SU-DHL-6 (cell line): ENCODE data around the gene MAPK12.

Experiments used
- H2AFZ ChIP-seq: fragments of 200-600 bp; sonication (generic); 2 replicates; pipeline ENCODE4 v1.6.1; 2014; ENCODE audit warnings: low read depth, mild to moderate bottlenecking, moderate library complexity, mixed read lengths, antibody characterized with exemption, low read length; ENCODE audit not compliant: severe bottlenecking
- H3F3A ChIP-seq: fragments of 200-600 bp; shearing (Covaris generic); 2 replicates; pipeline ENCODE4 v1.6.0; 2016; ENCODE audit warnings: antibody characterized with exemption, mild to moderate bottlenecking; ENCODE audit not compliant: insufficient read depth
- H3K27ac ChIP-seq: fragments of 200-600 bp; sonication (generic); 2 replicates; pipeline ENCODE4 v1.5.1; 2016; ENCODE audit warnings: low read depth, mild to moderate bottlenecking, low read length, moderate library complexity, mixed read lengths
- H3K27me3 ChIP-seq: fragments of 200-600 bp; sonication (generic), shearing (Covaris generic); 2 replicates; pipeline ENCODE4 v1.6.0; 2014; ENCODE audit warnings: mild to moderate bottlenecking, low read length
- H3K36me3 ChIP-seq: fragments of 200-600 bp; sonication (generic); 2 replicates; pipeline ENCODE4 v1.6.1; 2014; ENCODE audit warnings: mild to moderate bottlenecking, low read length, mixed read lengths
- H3K4me2 ChIP-seq: fragments of 300-600, 200-600 bp; shearing (Covaris generic), sonication (generic); 2 replicates; pipeline ENCODE4 v1.6.0; 2014; ENCODE audit warnings: low read length, low read depth, mild to moderate bottlenecking; ENCODE audit not compliant: poor library complexity, severe bottlenecking
- H3K4me3 ChIP-seq: fragments of 200-600 bp; sonication (generic); 2 replicates; pipeline ENCODE4 v1.5.1; 2014; ENCODE audit warnings: antibody characterized with exemption, low read length, mild to moderate bottlenecking, mixed read lengths; ENCODE audit not compliant: insufficient read depth, poor library complexity, severe bottlenecking
- H3K79me2 ChIP-seq: fragments of 200-600 bp; sonication (generic); 2 replicates; pipeline ENCODE4 v1.6.1; 2014; ENCODE audit warnings: mild to moderate bottlenecking, low read length, moderate library complexity; ENCODE audit not compliant: insufficient read depth
- H3K9ac ChIP-seq: fragments of 200-600 bp; sonication (generic); 2 replicates; pipeline ENCODE4 v1.7.0; 2014; ENCODE audit warnings: mild to moderate bottlenecking, low read length
- H3K9me2 ChIP-seq: fragments of 200-600 bp; sonication (generic); replicated peaks from 2 replicates; pipeline ENCODE4 v1.6.1; 2014; ENCODE audit warnings: low read length; ENCODE audit not compliant: insufficient read depth
- H3K9me3 ChIP-seq: fragments of 200-600 bp; sonication (generic); 2 replicates; pipeline ENCODE4 v1.6.1; 2014; ENCODE audit warnings: low read length, mixed read lengths; ENCODE audit not compliant: insufficient read depth
- H4K20me1 ChIP-seq: fragments of 200-600 bp; sonication (generic); 2 replicates; pipeline ENCODE4 v1.6.1; 2014; ENCODE audit warnings: low read depth, mild to moderate bottlenecking, antibody characterized with exemption, low read length, moderate library complexity, mixed read lengths
- CTCF ChIP-seq: fragments of 200-600 bp; sonication (generic); IDR thresholded peaks from one replicate; pipeline ENCODE4 v1.5.1; 2017; ENCODE audit warnings: antibody characterized with exemption, mild to moderate bottlenecking, low read length, moderate library complexity; ENCODE audit not compliant: insufficient read depth, poor library complexity, severe bottlenecking
- EZH2phosphoT487 ChIP-seq: fragments of 200-600 bp; sonication (generic), shearing (Covaris generic); conservative IDR thresholded peaks from 2 replicates; pipeline ENCODE4 v1.6.1; 2018; ENCODE audit warnings: mild to moderate bottlenecking, antibody characterized with exemption, low read length, moderate library complexity, mixed read lengths

Gene MAPK12

GRCh38 chr22:50256258-50256862 is 5.1 kb downstream of the MAPK12 start:
- Histone ChIP-seq H3K27me3 (no peaks in the 10 kb centered on the region), H3K4me2 (no peak overlapping the region), H3K9ac (no peak overlapping the region), H4K20me1 (no peaks in the 10 kb centered on the region), H3K9me2 (no peaks in the 10 kb centered on the region), H3K4me3 (no peak overlapping the region), H3F3A (peaks cover 10% of the 10 kb centered on the region; the same call in 1 of the 2 replicates), H3K9me3 (no peaks in the 10 kb centered on the region), H3K27ac (no peak overlapping the region), H3K79me2 (no peaks in the 10 kb centered on the region), H2AFZ (no peak overlapping the region), H3K36me3 (no peaks in the 10 kb centered on the region)
- no peak for TF ChIP-seq CTCF
- TF ChIP-seq EZH2phosphoT487: no peak

- Histone ChIP-seq H3K9me3 (no peaks in the 10 kb centered on the region), H3K79me2 (no peaks in the 10 kb centered on the region), H3K36me3 (no peaks in the 10 kb centered on the region), H3K4me3 (no peak overlapping the region), H3K4me2 (no peak overlapping the region), H3K9me2 (no peaks in the 10 kb centered on the region), H4K20me1 (no peaks in the 10 kb centered on the region), H2AFZ (no peak overlapping the region), H3K27me3 (no peaks in the 10 kb centered on the region), H3F3A (peaks cover 10% of the 10 kb centered on the region; the same call in 1 of the 2 replicates), H3K9ac (no peak overlapping the region), H3K27ac (no peak overlapping the region)
- TF ChIP-seq EZH2phosphoT487 (no peak), CTCF (no peak)
Measured at GRCh38 chr22:50255607-50256006, 5.9 kb downstream of the MAPK12 start.

GRCh38 chr22:50255099-50255498 is 6.4 kb downstream of the MAPK12 start:
- H3K79me2 ChIP-seq: 0 out of 2 replicates have a peak, but pooled peaks cover 4% of the 10 kb centered on the region
- H3K9ac ChIP-seq: no peak overlapping the region
- H2AFZ ChIP-seq: no peak overlapping the region
- no peaks in the 10 kb centered on the region for H4K20me1 ChIP-seq
- no peak overlapping the region for H3K4me2 ChIP-seq
- no peaks in the 10 kb centered on the region for H3K9me3 ChIP-seq
- H3K27me3 ChIP-seq: no peaks in the 10 kb centered on the region
- no peak for TF ChIP-seq CTCF
- TF ChIP-seq EZH2phosphoT487: no peak
- H3K9me2 ChIP-seq: no peaks in the 10 kb centered on the region
- H3K4me3 ChIP-seq: no peak overlapping the region
- peaks cover 10% of the 10 kb centered on the region; the same call in 1 of the 2 replicates for H3F3A ChIP-seq
- no peaks in the 10 kb centered on the region for H3K36me3 ChIP-seq
- no peak overlapping the region for H3K27ac ChIP-seq
